ENCODE measurements around the gene NCKAP5.

DNA sequence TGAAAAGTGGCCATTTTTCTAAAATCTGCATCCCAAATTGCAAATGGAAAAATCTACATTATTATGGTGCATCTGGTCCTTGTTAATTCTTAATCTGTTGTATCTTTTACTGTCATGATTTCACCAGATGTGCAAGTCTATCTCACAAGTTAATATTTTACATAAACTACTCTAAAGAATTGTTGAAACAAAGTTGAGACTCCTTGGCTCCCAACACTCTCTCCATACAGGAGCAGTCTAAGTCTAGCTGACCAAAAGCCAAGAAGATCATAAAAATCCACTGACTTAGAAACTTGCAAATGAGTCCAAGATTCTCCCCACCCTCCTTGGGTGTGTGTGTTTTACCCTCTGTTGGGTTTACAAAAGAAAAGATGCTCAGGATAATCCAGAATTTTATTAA, 85.1 kb downstream of the NCKAP5 start:
- no peak for TF ChIP-seq POLR2A (IDR thresholded peaks at IDR 0.05)
- TF ChIP-seq, protein P1, sequence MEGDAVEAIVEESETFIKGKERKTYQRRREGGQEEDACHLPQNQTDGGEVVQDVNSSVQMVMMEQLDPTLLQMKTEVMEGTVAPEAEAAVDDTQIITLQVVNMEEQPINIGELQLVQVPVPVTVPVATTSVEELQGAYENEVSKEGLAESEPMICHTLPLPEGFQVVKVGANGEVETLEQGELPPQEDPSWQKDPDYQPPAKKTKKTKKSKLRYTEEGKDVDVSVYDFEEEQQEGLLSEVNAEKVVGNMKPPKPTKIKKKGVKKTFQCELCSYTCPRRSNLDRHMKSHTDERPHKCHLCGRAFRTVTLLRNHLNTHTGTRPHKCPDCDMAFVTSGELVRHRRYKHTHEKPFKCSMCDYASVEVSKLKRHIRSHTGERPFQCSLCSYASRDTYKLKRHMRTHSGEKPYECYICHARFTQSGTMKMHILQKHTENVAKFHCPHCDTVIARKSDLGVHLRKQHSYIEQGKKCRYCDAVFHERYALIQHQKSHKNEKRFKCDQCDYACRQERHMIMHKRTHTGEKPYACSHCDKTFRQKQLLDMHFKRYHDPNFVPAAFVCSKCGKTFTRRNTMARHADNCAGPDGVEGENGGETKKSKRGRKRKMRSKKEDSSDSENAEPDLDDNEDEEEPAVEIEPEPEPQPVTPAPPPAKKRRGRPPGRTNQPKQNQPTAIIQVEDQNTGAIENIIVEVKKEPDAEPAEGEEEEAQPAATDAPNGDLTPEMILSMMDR (IDR thresholded peaks at IDR 0.05 in 8 of 11, conservative IDR thresholded peaks at IDR 0.05 in 3 of 11): no peak

All from spleen (tissue), 7 donors.